ENCODE results near the gene BDNF. TPM values are rescaled to one million over a fixed set of nuclear protein-coding genes. Genes with fewer than 3 reads are reported as not detected.

The BDNF gene
- total RNA-seq, 2 experiments from 2014 or later, result not detected

DNA sequence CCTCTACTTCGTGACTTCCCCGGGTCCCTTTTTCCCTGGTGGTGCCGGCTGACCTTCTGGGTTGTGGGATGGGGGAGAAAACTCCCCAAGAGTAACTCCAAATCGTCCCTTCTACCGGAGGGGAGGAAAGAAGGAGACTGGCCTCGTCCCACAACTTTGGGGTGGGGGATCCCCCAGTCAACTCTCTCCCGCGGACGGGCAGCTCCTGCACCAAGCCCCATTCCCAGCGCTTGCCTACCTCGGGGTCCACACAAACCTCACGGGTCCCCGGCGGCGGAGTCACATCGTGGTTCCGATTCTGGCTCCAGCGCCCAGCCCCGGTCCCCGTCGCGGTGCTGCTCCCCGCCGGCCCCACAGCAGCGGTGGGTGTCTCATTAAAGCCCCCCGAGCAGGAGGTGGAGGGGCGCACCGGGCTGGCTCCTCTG, 317 bp downstream of the BDNF start:
- Histone ChIP-seq H3K27ac (ENCODE audit: low read depth, low read length, poor library complexity, severe bottlenecking) (no peak overlapping the region), H3K9me3 (ENCODE audit: low read length) (no peaks in the 10 kb centered on the region), H3K9me2 (ENCODE audit: insufficient read depth, low read length) (no peaks in the 10 kb centered on the region), H4K20me1 (ENCODE audit: insufficient read depth, low read length) (no peaks in the 10 kb centered on the region), H3K4me2 (ENCODE audit: low read length) (no peak overlapping the region), H3K79me2 (ENCODE audit: insufficient read depth, low read depth, low read length) (no peaks in the 10 kb centered on the region), H2AFZ (ENCODE audit: low read length) (no peak overlapping the region), H3K4me1 (ENCODE audit: insufficient read depth, low read length, poor library complexity, severe bottlenecking) (no peaks in the 10 kb centered on the region), H3K4me3 (ENCODE audit: low read depth, low read length, poor library complexity, severe bottlenecking) (no peak overlapping the region), H3K36me3 (ENCODE audit: insufficient read depth, low read length) (no peaks in the 10 kb centered on the region)
- intact Hi-C loops (cut with micrococcal nuclease; ENCODE audit: unreplicated experiment), result loop anchor here (1.0 to 5.0 kb wide), 3 partner anchors 829 to 1635 kb away; no protein-coding TSS in a partner anchor
- DNase-seq (ENCODE audit: low spot score), result no peak
- BruUV-seq (replicated peaks), result no TSS peak
- TF ChIP-seq EZH2phosphoT487 (IDR thresholded peaks at IDR 0.05; ENCODE audit: borderline replicate concordance, low read depth, low read length), result no peak
- TF ChIP-seq, protein P1, sequence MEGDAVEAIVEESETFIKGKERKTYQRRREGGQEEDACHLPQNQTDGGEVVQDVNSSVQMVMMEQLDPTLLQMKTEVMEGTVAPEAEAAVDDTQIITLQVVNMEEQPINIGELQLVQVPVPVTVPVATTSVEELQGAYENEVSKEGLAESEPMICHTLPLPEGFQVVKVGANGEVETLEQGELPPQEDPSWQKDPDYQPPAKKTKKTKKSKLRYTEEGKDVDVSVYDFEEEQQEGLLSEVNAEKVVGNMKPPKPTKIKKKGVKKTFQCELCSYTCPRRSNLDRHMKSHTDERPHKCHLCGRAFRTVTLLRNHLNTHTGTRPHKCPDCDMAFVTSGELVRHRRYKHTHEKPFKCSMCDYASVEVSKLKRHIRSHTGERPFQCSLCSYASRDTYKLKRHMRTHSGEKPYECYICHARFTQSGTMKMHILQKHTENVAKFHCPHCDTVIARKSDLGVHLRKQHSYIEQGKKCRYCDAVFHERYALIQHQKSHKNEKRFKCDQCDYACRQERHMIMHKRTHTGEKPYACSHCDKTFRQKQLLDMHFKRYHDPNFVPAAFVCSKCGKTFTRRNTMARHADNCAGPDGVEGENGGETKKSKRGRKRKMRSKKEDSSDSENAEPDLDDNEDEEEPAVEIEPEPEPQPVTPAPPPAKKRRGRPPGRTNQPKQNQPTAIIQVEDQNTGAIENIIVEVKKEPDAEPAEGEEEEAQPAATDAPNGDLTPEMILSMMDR (conservative IDR thresholded peaks at IDR 0.05; ENCODE audit: low read length), result no peak
- ChIA-PET CTCF (ENCODE audit: unreplicated experiment) (no interaction called here), POLR2A (interaction anchor here (0.5 kb wide), 1 partner anchor 1072 kb away, joined by 3 read pairs; no protein-coding TSS in a partner anchor)

- H3K27ac ChIP-seq (ENCODE audit: low read depth, low read length, poor library complexity, severe bottlenecking), result no peak overlapping the region
- BruUV-seq (replicated peaks), result no TSS peak
- intact Hi-C loops (cut with micrococcal nuclease; ENCODE audit: unreplicated experiment), result loop anchor here (1.0 to 5.0 kb wide), 3 partner anchors 830 to 1635 kb away; no protein-coding TSS in a partner anchor
- CTCF ChIA-PET (ENCODE audit: unreplicated experiment), result interaction anchor here (0.6 kb wide), 1 partner anchor 1620 kb away, joined by 6 read pairs; no protein-coding TSS in a partner anchor
- H3K4me1 ChIP-seq (ENCODE audit: insufficient read depth, low read length, poor library complexity, severe bottlenecking), result no peaks in the 10 kb centered on the region
- no peak overlapping the region for H3K4me3 ChIP-seq (ENCODE audit: low read depth, low read length, poor library complexity, severe bottlenecking)
- H3K9me2 ChIP-seq (ENCODE audit: insufficient read depth, low read length), result no peaks in the 10 kb centered on the region
- H3K4me2 ChIP-seq (ENCODE audit: low read length), result peak overlapping the region; percentile 11; the same call in 1 of the 2 replicates
- no peak for DNase-seq (ENCODE audit: low spot score)
- H3K79me2 ChIP-seq (ENCODE audit: insufficient read depth, low read depth, low read length), result no peaks in the 10 kb centered on the region
- no peaks in the 10 kb centered on the region for H4K20me1 ChIP-seq (ENCODE audit: insufficient read depth, low read length)
- no peaks in the 10 kb centered on the region for H3K36me3 ChIP-seq (ENCODE audit: insufficient read depth, low read length)
- TF ChIP-seq EZH2phosphoT487 (IDR thresholded peaks at IDR 0.05; ENCODE audit: borderline replicate concordance, low read depth, low read length), result no peak
- no peaks in the 10 kb centered on the region for H3K9me3 ChIP-seq (ENCODE audit: low read length)
- POLR2A ChIA-PET, result interaction anchor here (0.6 to 0.7 kb wide), 3 partner anchors 827 to 1125 kb away, joined by 3 to 5 read pairs (median 5); no protein-coding TSS in a partner anchor
- H2AFZ ChIP-seq (ENCODE audit: low read length), result no peak overlapping the region
Measured at GRCh38 chr11:27699242-27699925, 871 bp downstream of the BDNF start.

DNA sequence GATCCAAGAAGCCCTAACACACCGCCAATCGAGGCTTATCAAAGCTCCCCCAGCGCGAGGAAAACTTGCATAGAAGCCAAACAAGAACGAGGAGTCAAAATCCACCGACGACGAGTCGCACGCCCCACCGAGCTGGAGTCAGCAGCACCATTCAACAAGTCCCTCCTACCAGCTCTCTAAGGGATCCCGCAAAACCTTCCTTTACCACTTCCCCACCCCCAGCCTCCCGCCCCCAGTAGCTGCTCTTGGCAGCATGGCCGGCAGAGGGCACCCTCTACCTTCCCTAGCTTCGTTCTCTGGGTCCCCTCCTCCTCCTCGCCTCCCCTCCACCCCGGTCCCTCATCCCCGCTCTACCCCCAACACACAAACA, 1.4 kb downstream of the BDNF start:
- no peak for TF ChIP-seq EZH2phosphoT487 (IDR thresholded peaks at IDR 0.05; ENCODE audit: borderline replicate concordance, low read depth, low read length)
- TF ChIP-seq, protein P1 (conservative IDR thresholded peaks at IDR 0.05; ENCODE audit: low read length), result peak; percentile 80
- H3K36me3 ChIP-seq (ENCODE audit: insufficient read depth, low read length), result no peaks in the 10 kb centered on the region
- BruUV-seq (replicated peaks), result no TSS peak
- no peak overlapping the region for H3K4me3 ChIP-seq (ENCODE audit: low read depth, low read length, poor library complexity, severe bottlenecking)
- intact Hi-C loops (cut with micrococcal nuclease; ENCODE audit: unreplicated experiment), result loop anchor here (1.0 to 5.0 kb wide), 3 partner anchors 830 to 1636 kb away; no protein-coding TSS in a partner anchor
- H3K4me2 ChIP-seq (ENCODE audit: low read length), result peak overlapping the region; percentile 11
- DNase-seq (ENCODE audit: low spot score), result peak; percentile 60
- H3K79me2 ChIP-seq (ENCODE audit: insufficient read depth, low read depth, low read length), result no peaks in the 10 kb centered on the region
- no peak overlapping the region for H3K27ac ChIP-seq (ENCODE audit: low read depth, low read length, poor library complexity, severe bottlenecking)
- no peaks in the 10 kb centered on the region for H3K4me1 ChIP-seq (ENCODE audit: insufficient read depth, low read length, poor library complexity, severe bottlenecking)
- H2AFZ ChIP-seq (ENCODE audit: low read length), result no peak overlapping the region
- H3K9me3 ChIP-seq (ENCODE audit: low read length), result no peaks in the 10 kb centered on the region
- ChIA-PET POLR2A (interaction anchor here (0.6 to 0.7 kb wide), 3 partner anchors 828 to 1126 kb away, joined by 3 to 5 read pairs (median 5); no protein-coding TSS in a partner anchor), CTCF (ENCODE audit: unreplicated experiment) (interaction anchor here (0.6 kb wide), 1 partner anchor 1621 kb away, joined by 6 read pairs; no protein-coding TSS in a partner anchor)
- H4K20me1 ChIP-seq (ENCODE audit: insufficient read depth, low read length), result no peaks in the 10 kb centered on the region
- no peaks in the 10 kb centered on the region for H3K9me2 ChIP-seq (ENCODE audit: insufficient read depth, low read length)

All from OCI-LY7 (cell line).